CD4-positive, alpha-beta memory T cell (primary cell): Measurements from ENCODE around the gene ANKRD13D. TPM values are rescaled to one million over a fixed set of nuclear protein-coding genes. Genes with fewer than 3 reads are reported as not detected.

ENCODE experiments used
- CTCF ChIA-PET: fragments of 350-600 bp; sonication (Branson Sonifier 250); formaldehyde crosslinking; loops from one replicate; lab custom pipeline; 2021; ENCODE audit warnings: inconsistent platforms; ENCODE audit not compliant: partially characterized antibody; lab: Charles Lee
- POLR2A ChIA-PET: fragments of 350-600 bp; sonication (Branson Sonifier 250); formaldehyde crosslinking; loops from one replicate; lab custom pipeline; 2021; ENCODE audit not compliant: partially characterized antibody; lab: Charles Lee
- DNase-seq, 5 donors: peaks; one replicate each; pipeline versions ENCODE4 v3.0.0 to v3.0.0-alpha.2; 2020 to 2022; ENCODE audit warnings: mixed read lengths in 1 of 5
- H3K27ac ChIP-seq: one replicate; pipeline ENCODE4 v1.7.0; 2013; ENCODE audit warnings: low read depth, low read length
- H3K27me3 ChIP-seq: 2 replicates; pipeline ENCODE4 v1.7.0; 2013; ENCODE audit warnings: mild to moderate bottlenecking, low read length, moderate library complexity; ENCODE audit not compliant: insufficient read depth
- H3K36me3 ChIP-seq: 2 replicates; pipeline ENCODE4 v1.7.0; 2013; ENCODE audit warnings: mild to moderate bottlenecking, low read length, moderate library complexity; ENCODE audit not compliant: insufficient read depth
- H3K4me1 ChIP-seq: 2 replicates; pipeline ENCODE4 v1.7.0; 2013; ENCODE audit warnings: mild to moderate bottlenecking, low read length, moderate library complexity; ENCODE audit not compliant: insufficient read depth
- H3K4me3 ChIP-seq, 2 donors: one replicate each; pipeline ENCODE4 v1.7.0; 2013; ENCODE audit warnings: low read length in 2 of 2, mild to moderate bottlenecking in 1 of 2
- H3K9me3 ChIP-seq, 2 donors: one replicate each; pipeline ENCODE4 v1.7.0; 2013; ENCODE audit warnings: low read length in 2 of 2, control low read depth in 1 of 2; ENCODE audit not compliant: control insufficient read depth in 1 of 2
- H3K27ac Mint-ChIP-seq, 7 donors: one replicate each; pipeline ENCODE4 v1.8.0; 2020 to 2021; ENCODE audit warnings: mixed read lengths in 7 of 7, mild to moderate bottlenecking in 6 of 7, inconsistent platforms in 3 of 7, moderate library complexity in 3 of 7
- H3K27me3 Mint-ChIP-seq, 2 donors: one replicate each; pipeline ENCODE4 v1.8.0; 2020 to 2021; ENCODE audit warnings: mixed read lengths in 2 of 2
- H3K36me3 Mint-ChIP-seq, 2 donors: one replicate each; pipeline ENCODE4 v1.8.0; 2020 to 2021; ENCODE audit warnings: mixed read lengths in 2 of 2, inconsistent platforms in 1 of 2, mild to moderate bottlenecking in 1 of 2
- H3K4me1 Mint-ChIP-seq, 4 donors: one replicate each; pipeline ENCODE4 v1.8.0; 2020 to 2021; ENCODE audit warnings: mixed read lengths in 4 of 4, mild to moderate bottlenecking in 1 of 4
- H3K4me3 Mint-ChIP-seq, 8 donors: one replicate each; pipeline ENCODE4 v1.8.0; 2020 to 2021; ENCODE audit warnings: mixed read lengths in 8 of 8, mild to moderate bottlenecking in 7 of 8, moderate library complexity in 6 of 8, inconsistent platforms in 3 of 8
- H3K9me3 Mint-ChIP-seq, 8 donors: one replicate each; pipeline ENCODE4 v1.8.0; 2020 to 2021; ENCODE audit warnings: mixed read lengths in 8 of 8, mild to moderate bottlenecking in 5 of 8, inconsistent platforms in 3 of 8, moderate library complexity in 1 of 8
- intact Hi-C: fragments of 100-400 bp; cut with micrococcal nuclease; formaldehyde crosslinking; loops from one replicate; pipeline ENCODE4 v1.15.1; 2023
- polyA plus RNA-seq, 2 donors: library from polyadenylated mRNA; unstranded; fragments of 300-500 nt; fragmentation: Illumina TruSeq; gene quantifications; one replicate each; pipeline ENCODE4 v1.2.3, GENCODE V29; 2021
- total RNA-seq, 2 experiments: library from RNA; stranded (reverse); gene quantifications; one replicate each; pipeline ENCODE4 v1.2.3, GENCODE V29; 2021

The ANKRD13D gene
- total and polyA plus RNA-seq, 4 experiments from 2014 or later = 12.0 to 247 (median 138) TPM

GRCh38 chr11:67289651-67290479 lies 762 bp downstream of the ANKRD13D start:
- peaks cover 0 to 3% (median 0%) of the 10 kb centered on the region in 8 donors for H3K9me3 Mint-ChIP-seq
- Histone ChIP-seq H3K27ac (peak overlapping the region; percentile 88), H3K27me3 (no peaks in the 10 kb centered on the region), H3K9me3 (no peaks in the 10 kb centered on the region), H3K36me3 (peaks cover 34% of the 10 kb centered on the region), H3K4me3 (peak overlapping the region; percentile 53 to 57), H3K4me1 (peaks cover 79% of the 10 kb centered on the region)
- peaks cover 35 to 77% (median 51%) of the 10 kb centered on the region in 4 donors for H3K4me1 Mint-ChIP-seq
- ChIA-PET CTCF (interaction anchor here (1.1 to 5.1 kb wide), 8 partner anchors 12 to 92 kb away, joined by 3 to 34 read pairs (median 6); partner anchors contain the start of gene SSH3), POLR2A (interaction anchor here (0.7 to 21.8 kb wide), 11 partner anchors 13 to 115 kb away, joined by 3 to 1163 read pairs (median 27); partner anchors contain the start of genes CLCF1, GRK2, POLD4 and SSH3)
- intact Hi-C loops = loop anchor here (2.0 kb wide), 1 partner anchor 13 kb away; the partner anchor contains the start of gene SSH3
- H3K27me3 Mint-ChIP-seq = no peaks in the 10 kb centered on the region
- peak overlapping the region; percentile 87 to 95 (median 91) for H3K27ac Mint-ChIP-seq
- H3K4me3 Mint-ChIP-seq = peak overlapping the region; percentile 89 to 95 (median 90)
- peak in 1 of 5 donors; percentile 44 for DNase-seq
- H3K36me3 Mint-ChIP-seq = peaks cover 18 to 51% of the 10 kb centered on the region in 2 donors

DNA sequence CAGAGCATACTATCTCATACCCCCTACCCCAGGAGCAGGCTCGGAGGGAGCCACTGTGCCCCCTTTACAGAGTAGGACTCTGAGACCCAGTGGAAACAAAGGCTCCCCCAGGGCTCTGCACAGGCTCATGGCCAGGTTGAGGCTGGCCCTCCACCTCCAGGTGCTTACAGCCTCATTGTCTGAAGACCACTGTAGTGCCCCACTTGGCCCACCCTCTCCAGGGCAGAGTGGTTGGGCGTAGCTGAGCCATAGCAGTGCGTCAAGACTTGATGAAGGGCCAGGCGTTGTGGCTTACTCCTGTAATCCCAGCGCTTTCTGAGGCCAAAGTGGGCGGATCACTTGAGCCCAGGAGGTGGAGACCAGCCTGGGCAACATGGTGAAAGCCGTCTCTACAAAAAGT lies 1.7 kb downstream of the ANKRD13D start:
- Mint-ChIP-seq H3K27ac (peak overlapping the region; percentile 42 to 93 (median 79)), H3K36me3 (peaks cover 26 to 55% of the 10 kb centered on the region in 2 donors), H3K9me3 (peaks cover 0 to 8% (median 1%) of the 10 kb centered on the region in 8 donors), H3K4me1 (peaks cover 36 to 70% (median 51%) of the 10 kb centered on the region in 4 donors), H3K27me3 (no peaks in the 10 kb centered on the region), H3K4me3 (peak overlapping the region; percentile 71 to 94 (median 90))
- CTCF ChIA-PET = interaction anchor here (0.8 to 5.1 kb wide), 6 partner anchors 13 to 29 kb away, joined by 3 to 34 read pairs (median 9); no protein-coding TSS in a partner anchor
- intact Hi-C loops = no loop called here
- POLR2A ChIA-PET = interaction anchor here (4.4 to 21.8 kb wide), 4 partner anchors 12 to 51 kb away, joined by 45 to 1163 read pairs (median 190); partner anchors contain the start of genes GRK2 and SSH3
- Histone ChIP-seq H3K4me1 (peaks cover 74% of the 10 kb centered on the region), H3K27ac (peak overlapping the region; percentile 88), H3K27me3 (no peaks in the 10 kb centered on the region), H3K36me3 (peaks cover 24% of the 10 kb centered on the region), H3K4me3 (no peak overlapping the region), H3K9me3 (no peaks in the 10 kb centered on the region)
- no peak for DNase-seq

DNA sequence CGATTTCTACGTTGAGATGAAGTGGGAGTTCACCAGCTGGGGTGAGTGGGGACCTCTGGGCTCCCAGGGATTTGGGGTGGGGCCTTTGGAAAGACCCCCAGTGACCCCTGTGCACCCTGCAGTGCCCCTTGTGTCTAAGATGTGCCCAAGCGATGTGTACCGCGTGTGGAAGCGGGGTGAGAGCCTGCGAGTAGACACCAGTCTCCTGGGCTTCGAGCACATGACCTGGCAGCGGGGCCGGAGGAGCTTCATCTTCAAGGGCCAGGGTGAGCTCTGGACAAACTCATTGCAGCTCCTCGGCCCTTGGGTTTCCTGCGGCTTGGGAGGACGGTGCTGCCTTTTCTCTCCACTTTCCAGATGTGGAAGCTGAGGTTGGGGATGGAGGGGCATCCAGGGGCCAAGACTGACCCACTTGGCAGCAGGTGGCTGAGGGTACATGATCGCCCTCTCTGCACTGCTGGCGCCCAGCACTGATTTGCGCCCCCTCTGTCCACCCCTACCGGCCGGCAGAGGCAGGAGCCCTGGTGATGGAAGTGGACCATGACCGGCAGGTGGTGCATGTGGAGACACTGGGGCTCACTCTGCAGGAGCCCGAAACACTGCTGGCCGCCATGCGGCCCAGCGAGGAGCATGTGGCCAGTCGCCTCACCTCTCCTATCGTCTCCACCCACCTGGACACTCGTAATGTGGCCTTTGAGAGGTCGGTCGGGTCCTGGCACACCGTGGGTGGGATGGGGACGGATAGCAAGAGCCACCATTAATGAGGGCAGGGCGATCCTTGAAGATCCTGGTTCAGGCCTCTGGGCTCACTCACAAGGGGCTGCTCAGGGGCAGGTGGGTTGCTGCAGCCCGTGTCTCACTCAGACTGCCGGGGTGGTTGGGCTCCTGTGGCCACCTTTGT lies 2.6 kb downstream of the ANKRD13D start:
- intact Hi-C loops = no loop called here
- H3K4me3 Mint-ChIP-seq = peak overlapping the region; percentile 26 to 94 (median 60)
- Histone ChIP-seq H3K4me1 (peaks cover 64% of the 10 kb centered on the region), H3K27me3 (no peaks in the 10 kb centered on the region), H3K9me3 (no peaks in the 10 kb centered on the region), H3K4me3 (no peak overlapping the region), H3K36me3 (peaks cover 22% of the 10 kb centered on the region), H3K27ac (peak overlapping the region; percentile 88)
- H3K36me3 Mint-ChIP-seq = peaks cover 35 to 59% of the 10 kb centered on the region in 2 donors
- no peaks in the 10 kb centered on the region for H3K27me3 Mint-ChIP-seq
- peak overlapping the region in 6 of 7 donors; percentile 31 to 90 (median 80) for H3K27ac Mint-ChIP-seq
- peak in 1 of 5 donors; percentile 28 for DNase-seq
- peaks cover 0 to 15% (median 8%) of the 10 kb centered on the region in 8 donors for H3K9me3 Mint-ChIP-seq
- POLR2A ChIA-PET = interaction anchor here (8.7 to 21.8 kb wide), 3 partner anchors 11 to 24 kb away, joined by 184 to 1163 read pairs (median 196); partner anchors contain the start of genes GRK2 and SSH3
- CTCF ChIA-PET = interaction anchor here (0.8 to 5.1 kb wide), 5 partner anchors 11 to 30 kb away, joined by 3 to 25 read pairs (median 4); partner anchors contain the start of gene SSH3
- H3K4me1 Mint-ChIP-seq = peaks cover 35 to 69% (median 50%) of the 10 kb centered on the region in 4 donors

GRCh38 chr11:67292671-67293070 lies 3.6 kb downstream of the ANKRD13D start:
- POLR2A ChIA-PET = interaction anchor here (1.2 to 21.8 kb wide), 7 partner anchors 10 to 60 kb away, joined by 3 to 1163 read pairs (median 8); partner anchors contain the start of genes GRK2, POLD4 and SSH3
- intact Hi-C loops = no loop called here
- H3K36me3 Mint-ChIP-seq = peaks cover 39 to 55% of the 10 kb centered on the region in 2 donors
- no peaks in the 10 kb centered on the region for H3K9me3 ChIP-seq
- H3K27me3 Mint-ChIP-seq = no peaks in the 10 kb centered on the region
- no peaks in the 10 kb centered on the region for H3K27me3 ChIP-seq
- peak overlapping the region; percentile 44 to 90 (median 87) for H3K27ac Mint-ChIP-seq
- no peak overlapping the region for H3K4me3 ChIP-seq
- peak overlapping the region; percentile 40 to 74 (median 60) for H3K4me3 Mint-ChIP-seq
- peaks cover 23% of the 10 kb centered on the region for H3K36me3 ChIP-seq
- peaks cover 0 to 19% (median 11%) of the 10 kb centered on the region in 8 donors for H3K9me3 Mint-ChIP-seq
- DNase-seq = no peak
- CTCF ChIA-PET = interaction anchor here (1.1 to 2.9 kb wide), 6 partner anchors 9 to 59 kb away, joined by 3 to 14 read pairs (median 4); no protein-coding TSS in a partner anchor
- peak overlapping the region; percentile 11 for H3K27ac ChIP-seq
- peaks cover 55% of the 10 kb centered on the region for H3K4me1 ChIP-seq
- peaks cover 29 to 63% (median 42%) of the 10 kb centered on the region in 4 donors for H3K4me1 Mint-ChIP-seq

DNA sequence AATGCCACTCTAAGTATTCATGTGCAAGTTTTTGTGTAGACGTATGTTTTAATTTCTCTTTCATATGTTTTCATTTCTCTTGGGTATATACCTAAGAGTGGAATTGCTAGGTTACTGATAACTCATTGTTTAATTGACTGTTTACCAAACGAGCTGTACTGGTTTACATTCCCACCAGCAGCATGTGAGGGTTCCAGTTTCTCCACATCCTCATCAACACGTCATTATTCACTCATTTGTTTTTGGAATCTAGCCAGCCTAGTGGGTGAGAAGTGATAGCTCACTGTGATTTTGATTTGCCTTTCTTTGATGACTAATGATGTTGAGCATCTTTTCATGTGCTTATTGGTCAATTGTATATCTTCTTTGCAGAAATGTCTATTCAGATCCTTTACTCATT lies 4.0 kb downstream of the ANKRD13D start:
- Mint-ChIP-seq H3K27ac (peak overlapping the region; percentile 44 to 90 (median 87)), H3K4me3 (peak overlapping the region; percentile 40 to 74 (median 60)), H3K27me3 (no peaks in the 10 kb centered on the region), H3K4me1 (peaks cover 25 to 60% (median 39%) of the 10 kb centered on the region in 4 donors), H3K36me3 (peaks cover 39 to 54% of the 10 kb centered on the region in 2 donors), H3K9me3 (peaks cover 0 to 20% (median 11%) of the 10 kb centered on the region in 8 donors)
- Histone ChIP-seq H3K9me3 (no peaks in the 10 kb centered on the region), H3K4me3 (no peak overlapping the region), H3K27ac (peak overlapping the region; percentile 11), H3K27me3 (no peaks in the 10 kb centered on the region), H3K4me1 (peaks cover 52% of the 10 kb centered on the region), H3K36me3 (peaks cover 27% of the 10 kb centered on the region)
- peak; percentile 60 to 75 (median 68) for DNase-seq
- intact Hi-C loops = no loop called here
- ChIA-PET POLR2A (interaction anchor here (1.2 to 21.8 kb wide), 7 partner anchors 10 to 60 kb away, joined by 3 to 1163 read pairs (median 8); partner anchors contain the start of genes GRK2, POLD4 and SSH3), CTCF (interaction anchor here (0.7 to 2.9 kb wide), 10 partner anchors 9 to 89 kb away, joined by 3 to 14 read pairs (median 4); partner anchors contain the start of gene SSH3)

- CTCF ChIA-PET = interaction anchor here (1.6 kb wide), 1 partner anchor 8 kb away, joined by 7 read pairs; no protein-coding TSS in a partner anchor
- peak overlapping the region in 4 of 7 donors; percentile 20 to 91 (median 46) for H3K27ac Mint-ChIP-seq
- Histone ChIP-seq H3K27ac (no peak overlapping the region), H3K36me3 (peaks cover 45% of the 10 kb centered on the region), H3K4me3 (no peak overlapping the region), H3K27me3 (no peaks in the 10 kb centered on the region), H3K9me3 (no peaks in the 10 kb centered on the region), H3K4me1 (peaks cover 43% of the 10 kb centered on the region)
- peaks cover 29 to 50% (median 37%) of the 10 kb centered on the region in 4 donors for H3K4me1 Mint-ChIP-seq
- DNase-seq = no peak
- intact Hi-C loops = no loop called here
- peaks cover 45 to 59% of the 10 kb centered on the region in 2 donors for H3K36me3 Mint-ChIP-seq
- peak overlapping the region in 1 of 8 donors; percentile 70 for H3K4me3 Mint-ChIP-seq
- POLR2A ChIA-PET = interaction anchor here (0.9 to 21.8 kb wide), 5 partner anchors 5 to 23 kb away, joined by 3 to 1163 read pairs (median 5); partner anchors contain the start of genes ANKRD13D, GRK2 and SSH3
- no peaks in the 10 kb centered on the region for H3K27me3 Mint-ChIP-seq
- H3K9me3 Mint-ChIP-seq = peaks cover 0 to 20% (median 11%) of the 10 kb centered on the region in 8 donors
Observed at GRCh38 chr11:67295846-67296245, 6.7 kb downstream of the ANKRD13D start.
